HCT116 (cell line): Measurements from ENCODE around the gene APH1B. TPM values are rescaled to one million over a fixed set of nuclear protein-coding genes. Genes with fewer than 3 reads are reported as not detected.

Experiments used
- ATAC-seq: fragments of 200-7000 bp; cut with Tn5 transposase; 2 replicates; pipeline ENCODE4 v1.9.1; 2020; ENCODE audit warnings: mild to moderate bottlenecking, moderate library complexity
- BruUV-seq: library from RNA; stranded (reverse); fragments of 400-500 nt; replicated peaks from 2 replicates; lab custom pipeline; 2021; lab: Mats Ljungman, UMichigan
- CTCF ChIA-PET: fragments of 300-600 bp; sonication (Branson Sonifier 250); formaldehyde crosslinking; loops from one replicate; lab custom pipeline; 2021; ENCODE audit warnings: antibody characterized with exemption; lab: Charles Lee
- POLR2A ChIA-PET: fragments of 300-600, 350-600 bp; sonication (Branson Sonifier 250); formaldehyde crosslinking; loops from one replicate; lab custom pipeline; 2021; ENCODE audit warnings: antibody characterized with exemption; lab: Charles Lee
- RAD21 ChIA-PET, 2 experiments: fragments of 300-600 bp; sonication (Branson Sonifier 250); formaldehyde crosslinking; loops; one replicate each; lab custom pipeline; 2023; ENCODE audit warnings: low total read pairs in 2 of 2; ENCODE audit not compliant: uncharacterized antibody in 2 of 2, unreplicated experiment in 2 of 2, low non-redundant PET in 1 of 2; lab: Charles Lee
- DNase-seq: peaks from one replicate; pipeline ENCODE4 v3.0.0-alpha.2; 2010; ENCODE audit warnings: low read depth, low spot score
- H2AFZ ChIP-seq: fragments of 200-600 bp; shearing (Covaris generic), sonication (generic); 2 replicates; pipeline ENCODE4 v1.6.1; 2017; ENCODE audit warnings: low read depth, mixed run types, mixed read lengths, antibody characterized with exemption, low read length; ENCODE audit not compliant: poor library complexity, severe bottlenecking
- H3K27ac ChIP-seq: 2 replicates; pipeline ENCODE4 v1.5.1; 2012; ENCODE audit warnings: low read depth, low read length
- H3K27me3 ChIP-seq: fragments of 200-600 bp; sonication (generic); 2 replicates; pipeline ENCODE4 v1.6.1; 2016; ENCODE audit warnings: mixed run types, low read length, mixed read lengths; ENCODE audit not compliant: insufficient read depth
- H3K36me3 ChIP-seq, 2 experiments: fragments of 200-500 bp in 1 of 2; fragments of 200-600 bp in 1 of 2; sonication (Bioruptor generic) in 1 of 2; sonication (generic) in 1 of 2; 2 replicates each; pipeline versions ENCODE4 v1.5.1 to v1.6.1; 2014 to 2016; ENCODE audit warnings: low read length in 2 of 2, inconsistent platforms in 1 of 2, mixed read lengths in 1 of 2, mixed run types in 1 of 2; ENCODE audit not compliant: insufficient read depth in 2 of 2, control insufficient read depth in 1 of 2
- H3K4me1 ChIP-seq, 2 experiments: fragments of 200-600 bp in 1 of 2; sonication (generic) in 1 of 2; 2 replicates each; pipeline versions ENCODE4 v1.5.1 to v1.6.1; 2012 to 2017; ENCODE audit warnings: low read length in 2 of 2, inconsistent platforms in 1 of 2, mild to moderate bottlenecking in 1 of 2, mixed read lengths in 1 of 2, mixed run types in 1 of 2, moderate library complexity in 1 of 2; ENCODE audit not compliant: insufficient read depth in 2 of 2, control insufficient read depth in 1 of 2
- H3K4me2 ChIP-seq: fragments of 200-600 bp; sonication (generic); 2 replicates; pipeline ENCODE4 v1.6.1; 2017; ENCODE audit warnings: mixed run types, low read length, mixed read lengths
- H3K4me3 ChIP-seq, 2 experiments: fragments of 200-600 bp in 1 of 2; sonication (generic) in 1 of 2; replicated peaks in 1 of 2; 2 replicates each; pipeline ENCODE4 v1.5.1; 2011 to 2016; ENCODE audit warnings: low read length in 2 of 2, control low read depth in 1 of 2, low read depth in 1 of 2, mild to moderate bottlenecking in 1 of 2, mixed read lengths in 1 of 2, mixed run types in 1 of 2
- H3K79me2 ChIP-seq: fragments of 200-600 bp; sonication (generic); 2 replicates; pipeline ENCODE4 v1.6.1; 2017; ENCODE audit warnings: mild to moderate bottlenecking, mixed run types, low read length, moderate library complexity, mixed read lengths; ENCODE audit not compliant: insufficient read depth
- H3K9ac ChIP-seq: fragments of 200-600 bp; sonication (generic); 2 replicates; pipeline ENCODE4 v1.6.1; 2016; ENCODE audit warnings: low read length, mixed read lengths
- H3K9me2 ChIP-seq: fragments of 200-600 bp; sonication (generic), shearing (Covaris generic); 2 replicates; pipeline ENCODE4 v1.6.1; 2017; ENCODE audit warnings: mixed run types, mild to moderate bottlenecking, moderate library complexity; ENCODE audit not compliant: insufficient read depth
- H3K9me3 ChIP-seq, 2 experiments: fragments of 200-500 bp in 1 of 2; fragments of 200-600 bp in 1 of 2; sonication (Bioruptor generic) in 1 of 2; sonication (generic) in 1 of 2; 2 replicates each; pipeline ENCODE4 v1.6.1; 2014 to 2017; ENCODE audit warnings: low read length in 2 of 2, mixed read lengths in 2 of 2, inconsistent platforms in 1 of 2, low read depth in 1 of 2, mild to moderate bottlenecking in 1 of 2, mixed run types in 1 of 2, moderate library complexity in 1 of 2; ENCODE audit not compliant: control insufficient read depth in 1 of 2, insufficient read depth in 1 of 2
- H4K20me1 ChIP-seq: fragments of 200-600 bp; sonication (generic), shearing (Covaris generic); 2 replicates; pipeline ENCODE4 v1.6.1; 2017; ENCODE audit warnings: mixed run types, mild to moderate bottlenecking, moderate library complexity; ENCODE audit not compliant: insufficient read depth
- CEBPB ChIP-seq: IDR thresholded peaks from 2 replicates; pipeline ENCODE4 v1.6.1; 2012; ENCODE audit warnings: low read depth
- CTCF ChIP-seq, 3 experiments: fragments of 200-600 bp in 1 of 3; sonication (generic) in 1 of 3; IDR thresholded peaks in 2 of 3; conservative IDR thresholded peaks in 1 of 3; 2 replicates each; pipeline ENCODE4 v1.5.1; 2012 to 2017; ENCODE audit warnings: low read depth in 2 of 3, low read length in 2 of 3, antibody characterized with exemption in 1 of 3, borderline replicate concordance in 1 of 3, control low read depth in 1 of 3, mild to moderate bottlenecking in 1 of 3, mixed read lengths in 1 of 3, mixed run types in 1 of 3, moderate library complexity in 1 of 3; ENCODE audit not compliant: insufficient read depth in 1 of 3
- EGR1 ChIP-seq: IDR thresholded peaks from 2 replicates; pipeline ENCODE4 v1.6.1; 2012; ENCODE audit warnings: low read depth
- ELF1 ChIP-seq: IDR thresholded peaks from 2 replicates; pipeline ENCODE4 v1.6.1; 2012; ENCODE audit warnings: low read depth, borderline replicate concordance
- EZH2 ChIP-seq: fragments of 200-600 bp; sonication (generic); IDR thresholded peaks from 2 replicates; pipeline ENCODE4 v1.6.1; 2017; ENCODE audit warnings: antibody characterized with exemption, mixed run types
- POLR2AphosphoS5 ChIP-seq: IDR thresholded peaks from 2 replicates; pipeline ENCODE4 v1.6.1; 2011; ENCODE audit warnings: mild to moderate bottlenecking, low read depth, low read length, moderate library complexity
- SP1 ChIP-seq: IDR thresholded peaks from 2 replicates; pipeline ENCODE4 v1.6.1; 2012; ENCODE audit warnings: low read depth
- SRF ChIP-seq: IDR thresholded peaks from 2 replicates; pipeline ENCODE4 v1.6.1; 2012; ENCODE audit warnings: low read depth
- TCF7L2 ChIP-seq: IDR thresholded peaks from 2 replicates; pipeline ENCODE4 v1.7.0; 2011; ENCODE audit warnings: borderline replicate concordance, inconsistent platforms; ENCODE audit not compliant: insufficient read depth, insufficient read length; ENCODE audit errors: extremely low read depth
- intact Hi-C: fragments of 100-400 bp; cut with micrococcal nuclease; formaldehyde crosslinking; loops from 2 replicates; pipeline ENCODE4 v1.10.0; 2022
- total RNA-seq: library from RNA; stranded (reverse); gene quantifications from one replicate; pipeline ENCODE4 v1.2.1, GENCODE V29; 2021; ENCODE audit not compliant: unreplicated experiment
- TF ChIP-seq, protein P1 (sequence below): IDR thresholded peaks from 2 replicates; pipeline ENCODE4 v1.6.1; 2012; ENCODE audit warnings: low read depth

The APH1B gene
- total RNA-seq, 1 experiment from 2014 or later, result 8.5 TPM

DNA sequence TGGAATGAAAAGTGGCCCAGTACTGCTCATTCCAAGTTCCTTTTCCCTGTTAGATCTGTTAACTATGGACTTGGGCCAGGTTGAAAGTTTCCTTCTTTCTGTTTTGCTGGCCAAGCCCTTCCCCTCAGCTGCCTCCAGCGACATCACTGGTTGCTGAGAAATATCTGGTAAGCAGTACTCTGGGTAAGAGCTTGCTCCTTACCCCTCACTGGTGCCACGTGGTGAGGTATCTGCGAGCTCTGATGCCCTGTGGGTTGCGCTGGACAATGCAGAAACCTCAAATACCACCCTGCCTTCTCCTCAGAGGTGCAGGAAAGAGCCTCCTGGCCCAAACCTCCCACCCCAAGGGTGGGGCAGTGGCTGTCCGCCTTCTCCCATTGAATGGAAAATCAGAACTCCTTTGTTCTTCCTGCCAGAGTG, 42.9 kb upstream of the APH1B start:
- Histone ChIP-seq H2AFZ (no peak overlapping the region), H3K4me2 (no peak overlapping the region), H3K36me3 (no peaks in the 10 kb centered on the region), H3K9me2 (no peaks in the 10 kb centered on the region), H3K79me2 (no peaks in the 10 kb centered on the region), H3K27ac (no peak overlapping the region), H3K27me3 (no peaks in the 10 kb centered on the region), H3K4me3 (no peak overlapping the region), H3K9ac (no peak overlapping the region), H4K20me1 (no peaks in the 10 kb centered on the region), H3K4me1 (peaks cover 0 to 14% of the 10 kb centered on the region in 2 experiments; a peak in 2 of 4 replicates), H3K9me3 (no peaks in the 10 kb centered on the region)
- POLR2A ChIA-PET, result no interaction called here
- no TSS peak for BruUV-seq
- ATAC-seq (no peak), DNase-seq (no peak)
- RAD21 ChIA-PET, result no interaction called here
- CTCF ChIA-PET, result no interaction called here
- intact Hi-C loops, result no loop called here
- TF ChIP-seq EZH2 (no peak), ELF1 (no peak), CTCF (IDR thresholded peaks at IDR 0.05 in 2 of 3, conservative IDR thresholded peaks at IDR 0.05 in 1 of 3; ENCODE audit: borderline replicate concordance in 1 of 3, insufficient read depth in 1 of 3, low read depth in 2 of 3, low read length in 2 of 3) (no peak), TCF7L2 (no peak), CEBPB (no peak), POLR2AphosphoS5 (no peak), SRF (no peak), EGR1 (no peak), SP1 (no peak)
- TF ChIP-seq, protein P1, sequence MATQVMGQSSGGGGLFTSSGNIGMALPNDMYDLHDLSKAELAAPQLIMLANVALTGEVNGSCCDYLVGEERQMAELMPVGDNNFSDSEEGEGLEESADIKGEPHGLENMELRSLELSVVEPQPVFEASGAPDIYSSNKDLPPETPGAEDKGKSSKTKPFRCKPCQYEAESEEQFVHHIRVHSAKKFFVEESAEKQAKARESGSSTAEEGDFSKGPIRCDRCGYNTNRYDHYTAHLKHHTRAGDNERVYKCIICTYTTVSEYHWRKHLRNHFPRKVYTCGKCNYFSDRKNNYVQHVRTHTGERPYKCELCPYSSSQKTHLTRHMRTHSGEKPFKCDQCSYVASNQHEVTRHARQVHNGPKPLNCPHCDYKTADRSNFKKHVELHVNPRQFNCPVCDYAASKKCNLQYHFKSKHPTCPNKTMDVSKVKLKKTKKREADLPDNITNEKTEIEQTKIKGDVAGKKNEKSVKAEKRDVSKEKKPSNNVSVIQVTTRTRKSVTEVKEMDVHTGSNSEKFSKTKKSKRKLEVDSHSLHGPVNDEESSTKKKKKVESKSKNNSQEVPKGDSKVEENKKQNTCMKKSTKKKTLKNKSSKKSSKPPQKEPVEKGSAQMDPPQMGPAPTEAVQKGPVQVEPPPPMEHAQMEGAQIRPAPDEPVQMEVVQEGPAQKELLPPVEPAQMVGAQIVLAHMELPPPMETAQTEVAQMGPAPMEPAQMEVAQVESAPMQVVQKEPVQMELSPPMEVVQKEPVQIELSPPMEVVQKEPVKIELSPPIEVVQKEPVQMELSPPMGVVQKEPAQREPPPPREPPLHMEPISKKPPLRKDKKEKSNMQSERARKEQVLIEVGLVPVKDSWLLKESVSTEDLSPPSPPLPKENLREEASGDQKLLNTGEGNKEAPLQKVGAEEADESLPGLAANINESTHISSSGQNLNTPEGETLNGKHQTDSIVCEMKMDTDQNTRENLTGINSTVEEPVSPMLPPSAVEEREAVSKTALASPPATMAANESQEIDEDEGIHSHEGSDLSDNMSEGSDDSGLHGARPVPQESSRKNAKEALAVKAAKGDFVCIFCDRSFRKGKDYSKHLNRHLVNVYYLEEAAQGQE, result no peak
